PC-3 (cell line): ENCODE measurements around the gene CFD.

Experiments
- EZH2phosphoT487 ChIP-seq: fragments of 300-600 bp; sonication (generic); IDR thresholded peaks from 2 replicates; pipeline ENCODE4 v1.6.1; 2018; ENCODE audit warnings: mild to moderate bottlenecking, antibody characterized with exemption, low read length, borderline replicate concordance
- TF ChIP-seq, protein P1 (sequence below): fragments of 300-600 bp; sonication (generic); conservative IDR thresholded peaks from 2 replicates; pipeline ENCODE4 v1.5.1; 2017; ENCODE audit warnings: antibody characterized with exemption, low read depth, mild to moderate bottlenecking, low read length

GRCh38 chr19:858868-859843 is at the start of gene CFD:
- TF ChIP-seq, protein P1, sequence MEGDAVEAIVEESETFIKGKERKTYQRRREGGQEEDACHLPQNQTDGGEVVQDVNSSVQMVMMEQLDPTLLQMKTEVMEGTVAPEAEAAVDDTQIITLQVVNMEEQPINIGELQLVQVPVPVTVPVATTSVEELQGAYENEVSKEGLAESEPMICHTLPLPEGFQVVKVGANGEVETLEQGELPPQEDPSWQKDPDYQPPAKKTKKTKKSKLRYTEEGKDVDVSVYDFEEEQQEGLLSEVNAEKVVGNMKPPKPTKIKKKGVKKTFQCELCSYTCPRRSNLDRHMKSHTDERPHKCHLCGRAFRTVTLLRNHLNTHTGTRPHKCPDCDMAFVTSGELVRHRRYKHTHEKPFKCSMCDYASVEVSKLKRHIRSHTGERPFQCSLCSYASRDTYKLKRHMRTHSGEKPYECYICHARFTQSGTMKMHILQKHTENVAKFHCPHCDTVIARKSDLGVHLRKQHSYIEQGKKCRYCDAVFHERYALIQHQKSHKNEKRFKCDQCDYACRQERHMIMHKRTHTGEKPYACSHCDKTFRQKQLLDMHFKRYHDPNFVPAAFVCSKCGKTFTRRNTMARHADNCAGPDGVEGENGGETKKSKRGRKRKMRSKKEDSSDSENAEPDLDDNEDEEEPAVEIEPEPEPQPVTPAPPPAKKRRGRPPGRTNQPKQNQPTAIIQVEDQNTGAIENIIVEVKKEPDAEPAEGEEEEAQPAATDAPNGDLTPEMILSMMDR = no peak
- no peak for TF ChIP-seq EZH2phosphoT487
